ENCODE measurements around the gene MMP23B.

MMP23B gene

DNA sequence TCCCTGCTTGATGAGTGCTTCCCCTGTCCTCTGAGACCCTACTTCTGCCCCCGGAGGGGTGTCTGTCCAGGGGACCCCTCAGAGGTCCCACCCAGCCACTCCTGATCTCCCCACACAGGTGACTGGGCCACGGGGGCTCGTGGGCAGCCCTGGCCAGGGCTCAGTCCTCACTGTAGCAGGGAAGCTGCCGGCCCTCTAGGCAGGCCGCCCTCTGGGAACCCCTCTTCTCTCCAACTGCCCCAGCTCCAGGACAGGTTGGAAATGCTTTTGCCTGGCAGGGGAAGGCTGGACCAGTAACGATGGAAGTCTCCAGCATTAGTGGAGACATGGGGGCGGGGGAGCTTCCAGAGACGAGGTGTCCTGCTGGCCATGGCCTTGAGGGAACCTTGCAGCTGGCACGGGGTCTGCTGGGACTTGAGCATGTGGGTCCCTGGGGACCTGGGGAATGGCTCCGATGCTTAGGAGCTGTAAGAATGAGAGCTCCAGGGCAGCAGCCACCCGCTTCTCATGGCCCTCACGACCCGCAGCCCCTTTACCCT is 28.9 kb upstream of the MMP23B start:
- DNase-seq, result no peak

DNA sequence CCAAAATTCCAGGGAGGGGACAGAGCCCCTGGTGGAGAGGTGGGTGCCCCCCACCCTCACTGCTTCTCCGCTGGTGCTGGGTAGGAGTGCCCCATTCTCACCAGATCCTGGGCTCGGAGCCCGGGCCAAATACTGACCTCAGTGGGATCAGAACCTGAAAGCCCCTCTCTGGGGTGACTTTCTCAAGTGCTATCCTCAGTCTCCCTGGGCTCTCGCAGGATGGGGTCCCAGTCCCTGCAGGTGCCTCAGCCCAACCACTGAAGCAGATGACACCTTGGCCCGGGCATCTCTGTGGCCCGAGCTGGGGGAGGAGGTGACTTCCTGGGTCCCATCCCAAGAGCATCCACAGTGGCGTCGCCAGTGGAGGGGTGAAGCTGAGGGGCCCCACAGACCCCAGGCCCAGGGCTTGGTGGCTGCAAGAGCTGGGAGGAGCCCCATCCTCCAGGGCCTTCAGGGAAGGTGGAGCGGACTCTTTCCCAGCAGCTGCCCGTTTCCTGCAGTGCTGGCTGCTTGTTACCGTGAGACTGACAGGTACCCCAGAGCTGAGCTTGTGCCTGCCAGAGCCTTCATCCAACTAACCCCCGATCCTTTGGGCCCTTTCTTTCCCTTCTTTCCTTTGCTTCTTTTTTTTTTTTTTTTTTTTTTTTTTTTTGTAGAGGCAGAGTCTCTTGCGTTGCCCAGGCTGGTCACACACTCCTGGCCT is 28.2 kb upstream of the MMP23B start:
- no peak for DNase-seq

DNA sequence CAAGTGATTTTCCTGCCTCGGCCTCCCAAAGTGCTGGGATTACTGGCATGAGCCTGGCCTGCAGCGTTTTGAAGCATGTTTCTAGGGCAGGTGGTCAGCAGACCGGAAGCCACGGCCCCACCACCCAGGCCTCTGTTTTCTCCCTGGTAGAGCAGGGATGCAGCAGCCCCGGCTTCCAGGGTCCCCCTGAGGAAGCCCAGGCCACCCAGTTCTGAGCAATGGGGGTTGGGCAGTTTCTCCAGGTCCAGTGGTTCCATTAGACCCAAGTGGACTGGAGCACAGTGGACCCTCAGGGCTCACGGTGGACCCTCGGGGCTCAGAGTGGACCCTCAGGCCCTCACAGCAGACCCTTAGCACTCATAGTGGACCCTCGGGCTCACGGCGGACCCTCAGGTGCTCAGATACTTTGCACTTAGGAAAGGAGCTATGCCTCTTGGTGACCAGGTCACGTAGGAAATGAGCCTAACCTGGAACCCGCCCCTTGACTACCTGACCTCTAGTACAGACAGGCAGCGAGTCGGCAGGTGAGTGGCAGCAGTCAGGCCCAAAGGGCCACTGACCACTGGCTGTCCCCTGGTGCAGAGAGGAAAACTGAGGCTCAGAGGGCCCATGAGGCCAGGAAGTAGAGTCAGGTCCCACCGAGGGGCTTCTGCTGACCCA is 27.5 kb upstream of the MMP23B start:
- DNase-seq, result no peak

DNA sequence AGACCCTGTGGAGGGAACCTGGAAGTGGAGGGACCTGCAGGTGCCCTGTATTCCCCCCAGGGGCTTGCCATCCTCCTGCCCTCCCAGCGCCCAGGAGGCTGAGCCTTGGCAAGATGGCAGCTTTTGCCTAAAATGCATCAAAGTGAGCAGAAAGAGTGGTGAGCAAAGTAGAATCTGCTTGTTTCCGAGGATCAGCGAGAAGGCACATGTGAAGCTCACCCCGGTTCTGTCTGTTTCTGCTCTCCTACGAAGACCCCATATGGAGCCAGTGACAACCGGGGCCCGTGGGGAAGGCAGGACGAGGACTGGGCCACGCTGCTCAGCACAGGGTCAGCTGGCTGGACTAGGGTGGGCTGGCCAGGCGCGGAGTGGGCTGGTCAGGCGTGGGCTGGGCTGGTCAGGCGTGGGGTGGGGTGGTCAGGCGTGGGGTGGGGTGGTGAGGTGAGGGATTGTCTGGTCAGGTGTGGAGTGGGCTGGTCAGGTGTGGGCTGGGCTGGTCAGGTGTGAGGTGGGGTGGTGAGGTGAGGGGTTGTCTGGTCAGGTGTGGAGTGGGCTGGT is 26.9 kb upstream of the MMP23B start:
- DNase-seq, result no peak

DNA sequence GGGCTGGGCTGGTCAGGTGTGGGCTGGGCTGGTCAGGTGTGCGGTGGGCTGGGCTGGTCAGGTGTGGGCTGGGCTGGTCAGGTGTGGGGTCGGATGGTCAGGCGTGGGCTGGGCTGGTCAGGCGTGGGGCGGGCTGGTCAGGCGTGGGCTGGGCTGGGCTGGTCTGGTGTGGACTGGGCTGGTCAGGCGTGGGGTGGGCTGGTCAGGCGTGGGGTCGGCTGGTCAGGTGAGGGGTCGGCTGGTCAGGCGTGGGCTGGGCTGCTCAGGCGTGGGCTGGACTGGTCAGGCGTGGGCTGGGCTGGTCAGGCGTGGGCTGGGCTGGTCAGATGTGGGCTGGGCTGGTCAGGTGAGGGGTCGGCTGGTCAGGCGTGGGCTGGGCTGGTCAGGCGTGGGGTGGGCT is 26.2 kb upstream of the MMP23B start:
- DNase-seq, result no peak

DNA sequence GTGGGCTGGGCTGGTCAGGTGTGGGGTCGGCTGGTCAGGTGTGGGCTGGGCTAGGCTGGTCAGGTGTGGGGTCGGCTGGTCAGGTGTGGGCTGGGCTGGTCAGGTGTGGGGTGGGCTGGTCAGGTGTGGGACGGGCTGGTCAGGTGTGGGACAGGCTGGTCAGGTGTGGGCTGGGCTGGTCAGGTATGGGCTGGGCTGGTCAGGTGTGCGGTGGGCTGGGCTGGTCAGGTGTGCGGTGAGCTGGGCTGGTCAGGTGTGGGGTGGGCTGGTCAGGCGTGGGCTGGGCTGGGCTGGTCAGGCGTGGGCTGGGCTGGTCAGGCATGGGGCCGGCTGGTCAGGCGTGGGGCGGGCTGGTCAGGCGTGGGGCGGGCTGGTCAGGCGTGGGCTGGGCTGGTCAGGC is 25.7 kb upstream of the MMP23B start:
- no peak for DNase-seq

DNA sequence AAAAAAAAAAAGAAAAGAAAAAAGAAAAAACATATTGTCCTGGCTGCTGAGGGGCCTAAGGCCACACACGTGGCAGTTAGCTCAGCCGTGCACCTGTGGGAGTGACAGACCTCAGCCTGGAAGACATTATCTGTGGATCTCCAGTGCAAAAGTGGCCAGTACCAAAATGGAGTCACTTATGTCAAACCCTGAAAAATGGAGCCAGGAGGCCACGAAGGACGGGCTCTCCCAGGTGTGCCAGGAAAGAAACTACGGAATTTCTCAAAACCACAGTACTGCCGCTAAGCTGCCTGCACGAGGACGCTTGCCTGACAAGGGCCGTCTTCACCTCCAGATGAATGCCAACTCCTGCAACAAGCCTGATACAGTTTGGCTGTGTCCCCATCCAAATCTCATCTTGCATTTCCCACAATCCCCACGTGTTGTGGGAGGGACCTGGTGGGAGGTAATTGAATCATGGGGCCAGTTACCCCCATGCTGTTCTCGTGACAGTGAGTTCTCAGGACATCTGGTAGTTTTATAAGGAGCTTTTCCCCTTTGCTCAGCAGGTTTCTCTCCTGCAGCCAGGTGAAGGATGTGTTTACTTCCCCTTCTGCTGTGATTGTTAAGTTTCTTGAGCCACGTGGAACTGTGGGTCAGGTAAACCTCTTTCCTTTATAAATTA is 22.0 kb upstream of the MMP23B start:
- no peak for DNase-seq

DNA sequence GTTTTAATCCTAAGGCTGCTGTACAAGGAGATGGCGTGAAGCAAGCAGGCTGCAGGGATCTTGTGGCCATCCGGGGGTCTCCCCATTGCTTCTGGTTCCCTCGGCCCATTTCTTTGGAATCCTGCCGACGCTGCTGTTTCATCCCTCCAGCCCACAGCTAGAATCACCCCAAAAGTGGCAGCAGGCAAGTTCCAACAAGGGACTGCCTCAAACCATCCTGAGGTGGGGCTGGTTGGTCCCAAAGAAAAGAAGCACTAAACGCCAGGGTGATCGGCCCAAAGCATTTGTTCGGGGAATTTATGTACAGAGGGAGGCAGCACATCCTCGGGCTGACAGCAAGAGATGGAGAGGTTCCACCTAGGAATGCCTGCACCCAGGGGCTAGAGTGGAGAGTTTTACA is 21.2 kb upstream of the MMP23B start:
- no peak for DNase-seq

DNA sequence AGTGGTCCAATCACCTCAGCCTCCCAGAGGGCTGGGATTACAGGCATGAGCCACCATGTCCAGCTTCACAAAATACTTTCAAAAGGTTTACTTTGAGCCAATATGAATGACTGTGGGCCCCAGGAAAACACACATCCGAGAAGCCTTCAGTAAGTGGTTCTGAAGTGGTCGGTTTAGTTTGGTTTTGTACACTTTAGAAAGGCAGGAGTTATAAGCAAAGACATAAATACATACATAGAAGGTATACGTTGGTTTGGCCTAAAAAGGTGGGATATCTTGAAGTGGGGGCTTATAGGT is 19.9 kb upstream of the MMP23B start:
- no peak for DNase-seq

DNA sequence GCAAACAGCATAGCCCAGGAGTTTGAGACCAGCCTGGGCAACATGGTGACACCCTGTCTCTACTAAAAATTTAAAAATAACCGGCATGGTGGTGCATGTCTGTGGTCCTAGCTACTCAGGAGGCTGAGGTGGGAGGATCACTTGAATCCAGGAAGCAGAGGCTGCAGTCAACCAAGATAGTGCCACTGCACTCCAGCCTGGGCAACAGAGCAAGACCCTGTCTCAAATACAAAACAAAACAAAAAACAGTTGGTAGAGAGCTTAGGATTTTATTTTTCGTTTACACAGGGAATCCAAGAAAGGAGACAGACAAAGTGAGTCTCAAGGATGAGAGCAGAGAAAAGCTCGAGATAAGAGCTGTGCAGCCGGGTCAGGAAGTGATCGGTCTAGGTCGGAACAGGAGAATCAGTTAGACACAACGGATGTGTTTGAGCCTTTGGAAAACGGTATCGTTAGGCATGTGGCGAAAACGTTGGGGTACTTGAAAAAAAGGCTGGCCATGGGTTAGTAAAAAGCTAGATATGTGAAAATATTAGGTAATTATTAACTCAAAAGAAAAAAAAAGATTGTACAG is 18.4 kb upstream of the MMP23B start:
- DNase-seq, result no peak

DNA sequence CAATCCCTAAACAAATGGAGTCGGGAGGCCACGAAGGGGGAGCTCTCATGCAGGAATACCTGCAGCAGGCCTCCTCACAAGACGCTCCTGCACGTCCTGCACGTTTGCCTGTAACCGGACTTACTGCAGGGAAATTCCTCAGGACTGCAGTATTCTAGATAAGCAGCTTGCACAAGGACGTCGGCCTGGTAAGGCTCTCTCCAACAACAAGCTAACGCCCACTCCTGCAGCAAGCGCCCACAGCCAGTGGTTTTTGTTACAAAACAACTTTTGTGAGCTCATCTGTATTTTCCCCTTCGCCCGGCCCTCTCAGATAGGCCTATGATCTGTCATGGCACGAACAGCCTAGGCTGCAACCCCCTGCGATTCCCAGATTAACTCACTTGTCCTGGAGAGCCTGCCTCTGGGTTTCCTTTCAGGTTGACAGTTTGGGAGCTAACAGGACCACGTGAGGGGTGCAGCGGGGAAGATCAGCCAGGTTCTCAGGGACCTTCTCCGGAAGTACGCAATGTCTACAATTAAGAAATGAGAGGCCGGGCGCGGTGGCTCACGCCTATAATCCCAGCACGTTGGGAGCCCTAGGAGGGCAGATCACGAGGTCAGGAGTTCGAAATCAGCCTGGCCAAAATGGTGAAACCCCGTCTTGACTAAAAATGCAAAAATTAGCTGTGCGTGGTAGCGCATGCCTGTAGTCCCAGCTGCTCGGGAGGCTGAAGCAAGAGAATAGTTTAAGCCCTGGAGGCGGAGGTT is 17.6 kb upstream of the MMP23B start:
- DNase-seq, result peak; percentile 43

DNA sequence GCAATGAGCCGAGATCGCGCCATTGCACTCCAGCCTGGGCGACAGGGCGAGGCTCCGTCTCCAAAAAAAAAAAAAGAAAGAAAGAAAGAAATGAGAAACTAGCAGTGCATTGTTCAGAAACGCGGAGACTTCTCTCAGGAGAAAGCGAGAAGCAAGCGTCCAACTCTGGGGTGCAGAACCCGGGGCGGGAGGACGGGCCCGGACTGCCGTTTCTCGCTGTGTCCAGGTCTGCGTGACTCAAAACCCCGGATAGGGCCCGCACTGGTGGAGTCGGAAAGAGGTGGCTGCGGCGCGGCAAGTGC is 17.1 kb upstream of the MMP23B start:
- no peak for DNase-seq

GRCh38 chr1:1615256-1616044 is 16.5 kb upstream of the MMP23B start, which contains the start of gene MIB2:
MIB2 (plus strand) TSS chr1:1615500; CDS start chr1:1623453, 7,953 bp downstream.
- DNase-seq, result peak; percentile 98

GRCh38 chr1:1616045-1616790 is 15.8 kb upstream of the MMP23B start:
- peak; percentile 55 for DNase-seq

DNA sequence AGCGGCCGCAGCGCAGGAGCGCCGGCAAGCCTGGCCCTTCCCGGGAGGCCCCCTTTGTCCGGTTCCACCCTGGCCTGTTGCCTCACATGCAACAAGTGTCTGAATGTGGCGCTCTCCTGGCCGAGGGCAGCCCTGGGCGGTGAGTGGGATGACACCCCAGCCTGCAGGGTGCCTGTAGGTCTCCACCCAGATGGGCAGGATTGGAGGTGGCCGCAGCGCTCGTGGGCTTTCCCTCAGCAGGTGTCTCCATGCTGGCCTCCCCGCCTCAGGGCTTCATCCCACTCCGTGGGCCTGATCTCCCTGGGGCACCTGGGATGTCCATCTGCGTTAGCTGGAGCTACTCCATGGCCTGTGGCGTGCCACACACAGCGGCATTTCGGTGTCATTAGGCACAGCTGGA is 15.1 kb upstream of the MMP23B start:
- DNase-seq, result peak; percentile 30

GRCh38 chr1:1617516-1617915 is 14.5 kb upstream of the MMP23B start:
- peak; percentile 27 for DNase-seq

GRCh38 chr1:1617925-1618324 is 14.0 kb upstream of the MMP23B start:
- DNase-seq, result no peak

DNA sequence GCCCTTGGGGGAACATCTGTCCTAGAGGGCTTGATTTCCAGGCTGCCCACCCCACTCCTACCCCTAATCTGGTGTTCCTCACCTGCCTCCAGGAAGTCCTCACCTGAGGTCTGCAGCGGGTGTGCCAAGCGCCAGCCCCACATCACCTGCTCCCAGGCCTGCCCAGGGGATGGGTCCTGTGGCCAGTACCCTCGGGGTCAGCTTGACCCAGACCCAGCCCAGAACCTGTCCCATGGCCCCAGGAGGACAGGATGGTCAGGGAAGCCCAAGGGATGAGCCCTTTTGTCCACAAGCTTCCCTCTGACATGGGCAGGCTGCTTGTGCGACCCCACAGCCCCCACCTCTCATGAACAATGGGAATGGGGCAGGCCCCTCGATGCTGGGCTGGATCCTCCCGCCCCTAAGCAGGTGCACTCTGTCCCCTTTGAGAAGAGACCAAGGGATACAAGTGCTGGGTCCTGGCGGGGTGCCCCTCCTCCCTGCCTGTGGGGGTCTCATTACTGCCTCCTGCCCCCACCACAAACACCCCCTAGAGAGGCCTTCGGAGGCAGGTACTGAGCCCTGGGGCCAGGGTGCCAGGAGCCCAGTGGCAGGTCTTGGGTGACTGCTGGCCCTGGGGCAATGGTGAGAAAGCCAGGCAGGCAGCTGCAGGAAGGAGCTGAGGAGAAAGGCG is 13.4 kb upstream of the MMP23B start:
- DNase-seq, result no peak

DNA sequence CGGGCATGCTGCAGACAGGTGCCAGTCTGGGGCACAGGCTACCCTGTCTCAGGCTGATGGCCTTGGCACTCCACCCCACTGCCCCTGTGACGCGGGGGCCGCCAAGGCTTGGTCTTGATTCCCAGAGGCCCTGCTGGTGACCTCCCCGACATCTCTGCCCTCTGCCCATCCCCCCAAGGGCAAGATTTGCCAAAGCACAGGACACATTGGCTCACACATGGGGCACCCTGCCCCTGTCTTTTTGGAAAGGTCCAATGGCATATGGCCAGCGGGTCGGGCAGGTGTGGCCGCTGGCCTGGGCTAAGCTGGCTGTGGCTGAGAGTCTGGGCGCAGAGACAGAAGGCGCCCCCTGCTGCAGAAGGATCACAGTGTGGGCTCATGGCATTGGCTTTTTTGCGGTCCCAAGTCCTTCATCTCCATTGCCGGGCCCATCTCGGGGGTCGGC is 12.0 kb upstream of the MMP23B start:
- no peak for DNase-seq

DNA sequence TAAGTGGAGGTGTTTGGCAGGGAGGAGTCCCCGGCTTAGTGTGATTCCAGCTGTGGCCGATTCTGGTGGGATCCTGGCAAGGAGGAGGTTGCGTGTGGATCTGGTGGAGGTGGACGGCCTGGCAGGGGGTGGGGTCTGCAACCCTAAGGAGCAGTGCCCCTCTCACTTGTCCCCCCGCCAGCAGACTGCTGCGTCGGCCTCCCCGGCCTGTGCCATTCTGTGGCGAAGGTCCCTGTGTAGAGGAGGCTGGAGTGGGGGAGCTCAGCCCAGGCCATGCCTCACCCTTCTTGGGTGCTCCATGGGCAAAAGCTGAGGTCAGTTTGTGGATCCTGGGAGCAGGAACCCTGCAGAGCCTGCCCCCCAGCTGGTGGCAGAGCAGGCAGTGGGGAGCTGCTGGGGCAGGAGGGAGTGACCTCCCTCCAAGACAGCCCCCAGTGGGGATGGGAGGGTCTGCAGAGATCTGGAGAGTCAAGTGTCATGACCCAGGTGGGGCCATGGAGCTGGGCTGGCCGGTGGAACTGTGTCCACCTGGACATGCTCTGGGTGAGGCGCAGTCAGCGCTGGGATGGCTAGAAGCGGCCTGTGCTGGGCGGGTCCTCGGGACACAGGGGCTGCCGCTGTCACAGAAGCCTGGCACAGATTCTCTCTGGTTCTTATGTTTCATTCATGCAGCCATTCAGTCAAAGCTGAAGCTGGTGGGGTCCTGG is 11.4 kb upstream of the MMP23B start:
- DNase-seq, result no peak

All from activated CD4-positive, CD25-positive, alpha-beta regulatory T cell treated with anti-CD3 and anti-CD28 coated beads, Interleukin-2, amount 50 U/mL, for 72 hours (primary cell).